K562 (cell line): ENCODE data around the gene POMGNT1. TPM values are rescaled to one million over a fixed set of nuclear protein-coding genes. Genes with fewer than 3 reads are reported as not detected.

ENCODE experiments used
- ETS2 ChIP-seq: IDR thresholded peaks from 2 replicates; pipeline ENCODE4 v1.6.1; 2016; ENCODE audit warnings: borderline replicate concordance, missing genetic modification characterization, mild to moderate bottlenecking, moderate library complexity, missing compliant biosample characterization; ENCODE audit not compliant: poor library complexity, severe bottlenecking
- FOXA3 ChIP-seq, 2 experiments: fragments of 450-650 bp in 1 of 2; sonication (generic) in 1 of 2; formaldehyde crosslinking; IDR thresholded peaks in 1 of 2; conservative IDR thresholded peaks in 1 of 2; 2 replicates each; pipeline versions ENCODE4 v1.4.0 to v1.8.0; 2020 to 2022; ENCODE audit warnings: mild to moderate bottlenecking in 2 of 2, missing genetic modification reagents in 1 of 2
- MTA3 ChIP-seq: fragments of 450-650 bp; formaldehyde crosslinking; IDR thresholded peaks from 2 replicates; pipeline ENCODE4 v1.6.1; 2017; ENCODE audit warnings: mild to moderate bottlenecking, borderline replicate concordance
- NR2F6 ChIP-seq: fragments of 450-650 bp; formaldehyde crosslinking; IDR thresholded peaks from 2 replicates; pipeline ENCODE4 v1.4.0; 2020; ENCODE audit warnings: mild to moderate bottlenecking
- RBM25 ChIP-seq: fragments of 200-400 bp; formaldehyde crosslinking; IDR thresholded peaks from 2 replicates; pipeline ENCODE4 v1.6.1; 2018; ENCODE audit warnings: low read length, low read depth, moderate library complexity; ENCODE audit not compliant: severe bottlenecking
- YY1 ChIP-seq, 3 experiments: IDR thresholded peaks; 2 replicates each; pipeline ENCODE4 v1.6.1; 2011; ENCODE audit warnings: low read length in 2 of 3, mild to moderate bottlenecking in 2 of 3, moderate library complexity in 2 of 3, borderline replicate concordance in 1 of 3, control low read depth in 1 of 3, low read depth in 1 of 3; ENCODE audit not compliant: insufficient read depth in 3 of 3, insufficient replicate concordance in 2 of 3, control insufficient read depth in 1 of 3, insufficient read length in 1 of 3; ENCODE audit errors: extremely low read depth in 1 of 3
- ZNF445 ChIP-seq: fragments of 250-450 bp; sonication (Bioruptor Pico); IDR thresholded peaks from 2 replicates; pipeline ENCODE4 v1.4.0; 2020; ENCODE audit warnings: low read depth, mild to moderate bottlenecking, moderate library complexity
- ZNF699 ChIP-seq: fragments of 250-450 bp; sonication (Bioruptor Pico); IDR thresholded peaks from 2 replicates; pipeline ENCODE4 v1.8.0; 2021; ENCODE audit warnings: mild to moderate bottlenecking, moderate library complexity; ENCODE audit not compliant: insufficient replicate concordance
- polyA plus RNA-seq, 8 experiments: library from polyadenylated mRNA; depleted of rRNA in 4 of 8; stranded (reverse) in 5 of 8; unstranded in 3 of 8; fragments of >200 nt; fragmentation: Nextera tagmentation in 2 of 8; fragmentation: Illumina TruSeq in 1 of 8; extraction: Ambion mirVana in 2 of 8; extraction: Trizol in 1 of 8; gene quantifications; 2 replicates each; pipeline versions ENCODE4 v1.2.1 to v1.2.3, GENCODE V29; 2011 to 2014; ENCODE audit warnings: inconsistent platforms in 1 of 8, missing spikeins in 1 of 8
- total RNA-seq, 7 experiments: library from RNA; depleted of rRNA in 6 of 7; stranded (reverse); fragments of >200 nt in 6 of 7; fragmentation: Illumina TruSeq in 2 of 7; extraction: Trizol in 2 of 7; gene quantifications; 2 replicates each; pipeline versions ENCODE4 v1.2.1 to v1.2.3, GENCODE V29; 2011 to 2021; ENCODE audit warnings: low replicate concordance in 1 of 7
- TF ChIP-seq, protein P1 (sequence below): sonication (generic); formaldehyde crosslinking; IDR thresholded peaks from 2 replicates; pipeline ENCODE4 v1.8.0; 2023; ENCODE audit warnings: mild to moderate bottlenecking, missing genetic modification reagents
- TF ChIP-seq, protein P2 (sequence below): fragments of 250-450 bp; sonication (Bioruptor Pico); IDR thresholded peaks from 2 replicates; pipeline ENCODE4 v1.8.0; 2022; ENCODE audit warnings: moderate library complexity, mild to moderate bottlenecking, inconsistent platforms
- TF ChIP-seq, protein P3 (sequence below): fragments of 250-450 bp; sonication (Bioruptor Pico); IDR thresholded peaks from 2 replicates; pipeline ENCODE4 v1.8.0; 2021; ENCODE audit warnings: moderate library complexity, mild to moderate bottlenecking, inconsistent platforms
- TF ChIP-seq, protein P4 (sequence below): sonication (generic); formaldehyde crosslinking; IDR thresholded peaks from 2 replicates; pipeline ENCODE4 v1.8.1; 2023; ENCODE audit warnings: mild to moderate bottlenecking, missing genetic modification reagents
- TF ChIP-seq, protein P5 (sequence below): fragments of 450-650 bp; IDR thresholded peaks from 2 replicates; pipeline ENCODE4 v1.6.1; 2016; ENCODE audit warnings: mild to moderate bottlenecking
- TF ChIP-seq, protein P6 (sequence below): fragments of 250-450 bp; sonication (Bioruptor Pico); IDR thresholded peaks from 2 replicates; pipeline ENCODE4 v1.5.0; 2022; ENCODE audit warnings: mild to moderate bottlenecking

POMGNT1 gene
- total and polyA plus RNA-seq, 9 of the 15 experiments (the other 6 are each of a cell fraction or from before 2014, with no cell fraction given): 14.1 to 58.9 (median 37.8) TPM

DNA sequence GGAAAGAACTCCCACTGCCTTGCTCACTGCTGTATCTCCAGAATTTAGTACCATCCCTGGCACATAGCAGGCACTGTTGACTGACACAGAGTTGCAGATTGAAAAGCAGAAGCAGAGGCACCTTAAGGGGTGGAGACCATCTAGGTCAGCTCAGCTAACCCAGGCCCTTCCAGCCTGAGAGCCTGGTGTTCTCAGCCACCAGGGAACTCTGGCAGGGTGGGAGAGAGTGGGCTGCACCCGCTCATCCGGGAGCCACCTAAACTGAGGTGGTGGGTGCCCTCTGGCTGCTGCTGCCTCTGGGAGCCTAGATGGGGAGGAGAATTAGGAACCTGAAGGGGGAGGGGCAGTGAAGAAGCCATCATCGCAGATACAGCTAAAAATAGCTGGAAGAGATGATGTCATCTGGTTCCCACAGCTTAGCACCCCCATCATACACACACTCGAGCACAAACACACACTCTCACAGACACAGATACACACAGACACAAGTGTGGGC is 24.8 kb downstream of the POMGNT1 start (continued):
- TF ChIP-seq, protein P1, sequence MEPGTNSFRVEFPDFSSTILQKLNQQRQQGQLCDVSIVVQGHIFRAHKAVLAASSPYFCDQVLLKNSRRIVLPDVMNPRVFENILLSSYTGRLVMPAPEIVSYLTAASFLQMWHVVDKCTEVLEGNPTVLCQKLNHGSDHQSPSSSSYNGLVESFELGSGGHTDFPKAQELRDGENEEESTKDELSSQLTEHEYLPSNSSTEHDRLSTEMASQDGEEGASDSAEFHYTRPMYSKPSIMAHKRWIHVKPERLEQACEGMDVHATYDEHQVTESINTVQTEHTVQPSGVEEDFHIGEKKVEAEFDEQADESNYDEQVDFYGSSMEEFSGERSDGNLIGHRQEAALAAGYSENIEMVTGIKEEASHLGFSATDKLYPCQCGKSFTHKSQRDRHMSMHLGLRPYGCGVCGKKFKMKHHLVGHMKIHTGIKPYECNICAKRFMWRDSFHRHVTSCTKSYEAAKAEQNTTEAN (CRISPR knock-in tag): 0 out of 2 replicates have a peak, but pooled peaks have one; percentile 25
- TF ChIP-seq ZNF445 (no peak), ETS2 (no peak), MTA3 (peak; percentile 49; the same call in 1 of the 2 replicates), ZNF699 (CRISPR knock-in tag) (no peak), YY1 (IDR thresholded peaks at IDR 0.05; ENCODE audit: borderline replicate concordance in 1 of 3, control insufficient read depth in 1 of 3, extremely low read depth in 1 of 3, insufficient read depth in 3 of 3, insufficient read length in 1 of 3, insufficient replicate concordance in 2 of 3, low read depth in 1 of 3, low read length in 2 of 3) (no peak), NR2F6 (no peak), FOXA3 (CRISPR knock-in tag; conservative IDR thresholded peaks at IDR 0.05 in 1 of 2, IDR thresholded peaks at IDR 0.05 in 1 of 2) (no peak), RBM25 (no peak)
- TF ChIP-seq, protein P2, sequence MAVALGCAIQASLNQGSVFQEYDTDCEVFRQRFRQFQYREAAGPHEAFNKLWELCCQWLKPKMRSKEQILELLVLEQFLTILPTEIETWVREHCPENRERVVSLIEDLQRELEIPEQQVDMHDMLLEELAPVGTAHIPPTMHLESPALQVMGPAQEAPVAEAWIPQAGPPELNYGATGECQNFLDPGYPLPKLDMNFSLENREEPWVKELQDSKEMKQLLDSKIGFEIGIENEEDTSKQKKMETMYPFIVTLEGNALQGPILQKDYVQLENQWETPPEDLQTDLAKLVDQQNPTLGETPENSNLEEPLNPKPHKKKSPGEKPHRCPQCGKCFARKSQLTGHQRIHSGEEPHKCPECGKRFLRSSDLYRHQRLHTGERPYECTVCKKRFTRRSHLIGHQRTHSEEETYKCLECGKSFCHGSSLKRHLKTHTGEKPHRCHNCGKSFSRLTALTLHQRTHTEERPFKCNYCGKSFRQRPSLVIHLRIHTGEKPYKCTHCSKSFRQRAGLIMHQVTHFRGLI (CRISPR knock-in tag): no peak
- TF ChIP-seq, protein P3, sequence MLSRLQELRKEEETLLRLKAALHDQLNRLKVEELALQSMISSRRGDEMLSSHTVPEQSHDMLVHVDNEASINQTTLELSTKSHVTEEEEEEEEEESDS (CRISPR knock-in tag): no peak
- TF ChIP-seq, protein P4, sequence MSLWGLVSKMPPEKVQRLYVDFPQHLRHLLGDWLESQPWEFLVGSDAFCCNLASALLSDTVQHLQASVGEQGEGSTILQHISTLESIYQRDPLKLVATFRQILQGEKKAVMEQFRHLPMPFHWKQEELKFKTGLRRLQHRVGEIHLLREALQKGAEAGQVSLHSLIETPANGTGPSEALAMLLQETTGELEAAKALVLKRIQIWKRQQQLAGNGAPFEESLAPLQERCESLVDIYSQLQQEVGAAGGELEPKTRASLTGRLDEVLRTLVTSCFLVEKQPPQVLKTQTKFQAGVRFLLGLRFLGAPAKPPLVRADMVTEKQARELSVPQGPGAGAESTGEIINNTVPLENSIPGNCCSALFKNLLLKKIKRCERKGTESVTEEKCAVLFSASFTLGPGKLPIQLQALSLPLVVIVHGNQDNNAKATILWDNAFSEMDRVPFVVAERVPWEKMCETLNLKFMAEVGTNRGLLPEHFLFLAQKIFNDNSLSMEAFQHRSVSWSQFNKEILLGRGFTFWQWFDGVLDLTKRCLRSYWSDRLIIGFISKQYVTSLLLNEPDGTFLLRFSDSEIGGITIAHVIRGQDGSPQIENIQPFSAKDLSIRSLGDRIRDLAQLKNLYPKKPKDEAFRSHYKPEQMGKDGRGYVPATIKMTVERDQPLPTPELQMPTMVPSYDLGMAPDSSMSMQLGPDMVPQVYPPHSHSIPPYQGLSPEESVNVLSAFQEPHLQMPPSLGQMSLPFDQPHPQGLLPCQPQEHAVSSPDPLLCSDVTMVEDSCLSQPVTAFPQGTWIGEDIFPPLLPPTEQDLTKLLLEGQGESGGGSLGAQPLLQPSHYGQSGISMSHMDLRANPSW (CRISPR knock-in tag): 0 out of 2 replicates have a peak, but pooled peaks have one; percentile 59
- TF ChIP-seq, protein P5, sequence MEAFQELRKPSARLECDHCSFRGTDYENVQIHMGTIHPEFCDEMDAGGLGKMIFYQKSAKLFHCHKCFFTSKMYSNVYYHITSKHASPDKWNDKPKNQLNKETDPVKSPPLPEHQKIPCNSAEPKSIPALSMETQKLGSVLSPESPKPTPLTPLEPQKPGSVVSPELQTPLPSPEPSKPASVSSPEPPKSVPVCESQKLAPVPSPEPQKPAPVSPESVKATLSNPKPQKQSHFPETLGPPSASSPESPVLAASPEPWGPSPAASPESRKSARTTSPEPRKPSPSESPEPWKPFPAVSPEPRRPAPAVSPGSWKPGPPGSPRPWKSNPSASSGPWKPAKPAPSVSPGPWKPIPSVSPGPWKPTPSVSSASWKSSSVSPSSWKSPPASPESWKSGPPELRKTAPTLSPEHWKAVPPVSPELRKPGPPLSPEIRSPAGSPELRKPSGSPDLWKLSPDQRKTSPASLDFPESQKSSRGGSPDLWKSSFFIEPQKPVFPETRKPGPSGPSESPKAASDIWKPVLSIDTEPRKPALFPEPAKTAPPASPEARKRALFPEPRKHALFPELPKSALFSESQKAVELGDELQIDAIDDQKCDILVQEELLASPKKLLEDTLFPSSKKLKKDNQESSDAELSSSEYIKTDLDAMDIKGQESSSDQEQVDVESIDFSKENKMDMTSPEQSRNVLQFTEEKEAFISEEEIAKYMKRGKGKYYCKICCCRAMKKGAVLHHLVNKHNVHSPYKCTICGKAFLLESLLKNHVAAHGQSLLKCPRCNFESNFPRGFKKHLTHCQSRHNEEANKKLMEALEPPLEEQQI: no peak
- TF ChIP-seq, protein P6, sequence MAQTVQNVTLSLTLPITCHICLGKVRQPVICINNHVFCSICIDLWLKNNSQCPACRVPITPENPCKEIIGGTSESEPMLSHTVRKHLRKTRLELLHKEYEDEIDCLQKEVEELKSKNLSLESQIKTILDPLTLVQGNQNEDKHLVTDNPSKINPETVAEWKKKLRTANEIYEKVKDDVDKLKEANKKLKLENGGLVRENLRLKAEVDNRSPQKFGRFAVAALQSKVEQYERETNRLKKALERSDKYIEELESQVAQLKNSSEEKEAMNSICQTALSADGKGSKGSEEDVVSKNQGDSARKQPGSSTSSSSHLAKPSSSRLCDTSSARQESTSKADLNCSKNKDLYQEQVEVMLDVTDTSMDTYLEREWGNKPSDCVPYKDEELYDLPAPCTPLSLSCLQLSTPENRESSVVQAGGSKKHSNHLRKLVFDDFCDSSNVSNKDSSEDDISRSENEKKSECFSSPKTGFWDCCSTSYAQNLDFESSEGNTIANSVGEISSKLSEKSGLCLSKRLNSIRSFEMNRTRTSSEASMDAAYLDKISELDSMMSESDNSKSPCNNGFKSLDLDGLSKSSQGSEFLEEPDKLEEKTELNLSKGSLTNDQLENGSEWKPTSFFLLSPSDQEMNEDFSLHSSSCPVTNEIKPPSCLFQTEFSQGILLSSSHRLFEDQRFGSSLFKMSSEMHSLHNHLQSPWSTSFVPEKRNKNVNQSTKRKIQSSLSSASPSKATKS (CRISPR knock-in tag): no peak
